A673 (cell line): ENCODE data around the gene TFF1. TPM values are rescaled to one million over a fixed set of nuclear protein-coding genes. Genes with fewer than 3 reads are reported as not detected.

Source experiments
- BruUV-seq: library from RNA; stranded (reverse); fragments of 400-500 nt; replicated peaks from 2 replicates; lab custom pipeline; 2021; lab: Mats Ljungman, UMichigan
- CTCF ChIA-PET: fragments of 300-600 bp; sonication (Branson Sonifier 250); formaldehyde crosslinking; loops from one replicate; lab custom pipeline; 2022; ENCODE audit warnings: antibody characterized with exemption; lab: Charles Lee
- POLR2A ChIA-PET: fragments of 300-600 bp; sonication (Branson Sonifier 250); formaldehyde crosslinking; loops from one replicate; lab custom pipeline; 2022; ENCODE audit warnings: antibody characterized with exemption; ENCODE audit not compliant: low non-redundant PET; lab: Charles Lee
- DNase-seq: peaks from one replicate; pipeline ENCODE4 v3.0.0-alpha.2; 2015; ENCODE audit warnings: low spot score
- H3K27ac ChIP-seq: fragments of 200-600 bp; sonication (generic); 2 replicates; pipeline ENCODE4 v1.5.1; 2016; ENCODE audit warnings: mixed run types, low read depth, mild to moderate bottlenecking, mixed read lengths, antibody characterized with exemption, low read length; ENCODE audit not compliant: poor library complexity, severe bottlenecking
- H3K27me3 ChIP-seq: fragments of 200-600 bp; sonication (generic); replicated peaks from 2 replicates; pipeline ENCODE4 v1.6.1; 2017; ENCODE audit warnings: mixed run types, low read depth, mild to moderate bottlenecking, mixed read lengths, antibody characterized with exemption, low read length; ENCODE audit not compliant: insufficient read depth, poor library complexity
- H3K36me3 ChIP-seq: fragments of 200-600 bp; sonication (generic); 2 replicates; pipeline ENCODE4 v1.6.1; 2016; ENCODE audit warnings: mixed run types, mild to moderate bottlenecking, mixed read lengths, antibody characterized with exemption, low read length; ENCODE audit not compliant: insufficient read depth, poor library complexity, severe bottlenecking
- H3K4me1 ChIP-seq: fragments of 200-600 bp; sonication (generic); 2 replicates; pipeline ENCODE4 v1.6.1; 2017; ENCODE audit warnings: mixed run types, mild to moderate bottlenecking, mixed read lengths, antibody characterized with exemption, low read length; ENCODE audit not compliant: insufficient read depth, poor library complexity, severe bottlenecking
- H3K4me3 ChIP-seq: fragments of 200-600 bp; sonication (generic); 2 replicates; pipeline ENCODE4 v1.5.1; 2016; ENCODE audit warnings: low read depth, mixed run types, mild to moderate bottlenecking, mixed read lengths, low read length; ENCODE audit not compliant: poor library complexity, severe bottlenecking
- H3K9me3 ChIP-seq: fragments of 200-600 bp; sonication (generic); 2 replicates; pipeline ENCODE4 v1.6.1; 2016; ENCODE audit warnings: mixed run types, low read depth, mild to moderate bottlenecking, mixed read lengths, antibody characterized with exemption, low read length; ENCODE audit not compliant: poor library complexity, severe bottlenecking
- EZH2 ChIP-seq: fragments of 200-600 bp; sonication (generic); IDR thresholded peaks from 2 replicates; pipeline ENCODE4 v1.6.1; 2017; ENCODE audit warnings: borderline replicate concordance, low read depth, mild to moderate bottlenecking, mixed read lengths, antibody characterized with exemption, low read length; ENCODE audit not compliant: poor library complexity, severe bottlenecking
- intact Hi-C: fragments of 100-400 bp; cut with micrococcal nuclease; formaldehyde crosslinking; loops from one replicate; pipeline ENCODE4 v1.10.0; 2022; ENCODE audit not compliant: unreplicated experiment
- total RNA-seq: library from RNA; stranded (reverse); gene quantifications from 2 replicates; pipeline ENCODE4 v1.2.3, GENCODE V29; 2021
- TF ChIP-seq, protein P1 (sequence below): fragments of 300-800, 200-600 bp; sonication (generic); conservative IDR thresholded peaks from 2 replicates; pipeline ENCODE4 v1.5.1; 2017; ENCODE audit warnings: low read depth, mild to moderate bottlenecking, antibody characterized with exemption, low read length, moderate library complexity, mixed read lengths

The TFF1 gene
- total RNA-seq, 1 experiment from 2014 or later = not detected

DNA sequence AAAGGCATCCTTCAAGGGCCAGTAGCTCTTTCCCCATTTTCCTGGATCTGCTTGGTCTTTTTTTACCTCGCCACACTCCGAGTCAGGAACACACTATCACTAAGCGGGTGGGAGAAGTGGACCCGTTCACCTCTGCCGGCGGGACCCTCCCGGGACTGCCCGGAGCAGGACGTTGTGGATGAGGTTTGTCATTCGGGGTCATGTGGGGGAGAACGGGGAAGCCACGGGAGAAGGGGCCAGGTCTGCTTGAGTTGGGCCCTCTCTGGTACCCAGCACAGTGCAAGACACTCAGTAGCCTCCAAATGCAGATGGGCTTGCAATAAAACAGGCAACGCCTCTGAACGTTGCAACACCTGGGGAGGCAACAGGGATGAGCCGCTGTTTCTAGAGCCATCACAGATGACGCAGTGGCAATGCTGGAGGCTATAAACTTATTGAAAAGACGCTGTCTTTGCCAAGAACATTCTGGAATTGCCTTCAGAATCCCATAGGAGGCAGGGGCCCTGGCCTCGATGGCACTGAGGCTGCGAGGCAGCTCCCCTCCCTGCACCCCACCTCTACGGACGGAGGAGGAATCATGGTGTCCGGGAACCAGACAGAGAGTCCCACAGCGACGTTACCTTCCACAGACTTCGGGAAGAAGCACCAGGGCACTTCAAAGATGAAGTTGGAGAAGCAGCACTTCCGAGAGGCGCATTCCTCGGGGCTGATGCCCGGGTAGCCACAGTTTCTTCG lies 19.3 kb downstream of the TFF1 start:
- no peak overlapping the region for H3K27ac ChIP-seq
- TF ChIP-seq, protein P1, sequence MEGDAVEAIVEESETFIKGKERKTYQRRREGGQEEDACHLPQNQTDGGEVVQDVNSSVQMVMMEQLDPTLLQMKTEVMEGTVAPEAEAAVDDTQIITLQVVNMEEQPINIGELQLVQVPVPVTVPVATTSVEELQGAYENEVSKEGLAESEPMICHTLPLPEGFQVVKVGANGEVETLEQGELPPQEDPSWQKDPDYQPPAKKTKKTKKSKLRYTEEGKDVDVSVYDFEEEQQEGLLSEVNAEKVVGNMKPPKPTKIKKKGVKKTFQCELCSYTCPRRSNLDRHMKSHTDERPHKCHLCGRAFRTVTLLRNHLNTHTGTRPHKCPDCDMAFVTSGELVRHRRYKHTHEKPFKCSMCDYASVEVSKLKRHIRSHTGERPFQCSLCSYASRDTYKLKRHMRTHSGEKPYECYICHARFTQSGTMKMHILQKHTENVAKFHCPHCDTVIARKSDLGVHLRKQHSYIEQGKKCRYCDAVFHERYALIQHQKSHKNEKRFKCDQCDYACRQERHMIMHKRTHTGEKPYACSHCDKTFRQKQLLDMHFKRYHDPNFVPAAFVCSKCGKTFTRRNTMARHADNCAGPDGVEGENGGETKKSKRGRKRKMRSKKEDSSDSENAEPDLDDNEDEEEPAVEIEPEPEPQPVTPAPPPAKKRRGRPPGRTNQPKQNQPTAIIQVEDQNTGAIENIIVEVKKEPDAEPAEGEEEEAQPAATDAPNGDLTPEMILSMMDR = no peak
- no peak for TF ChIP-seq EZH2
- ChIA-PET POLR2A (no interaction called here), CTCF (no interaction called here)
- BruUV-seq = no TSS peak
- intact Hi-C loops = no loop called here
- no peak for DNase-seq
- no peaks in the 10 kb centered on the region for H3K9me3 ChIP-seq
- no peaks in the 10 kb centered on the region for H3K4me1 ChIP-seq
- H3K4me3 ChIP-seq = no peak overlapping the region
- no peaks in the 10 kb centered on the region for H3K27me3 ChIP-seq
- H3K36me3 ChIP-seq = no peaks in the 10 kb centered on the region

DNA sequence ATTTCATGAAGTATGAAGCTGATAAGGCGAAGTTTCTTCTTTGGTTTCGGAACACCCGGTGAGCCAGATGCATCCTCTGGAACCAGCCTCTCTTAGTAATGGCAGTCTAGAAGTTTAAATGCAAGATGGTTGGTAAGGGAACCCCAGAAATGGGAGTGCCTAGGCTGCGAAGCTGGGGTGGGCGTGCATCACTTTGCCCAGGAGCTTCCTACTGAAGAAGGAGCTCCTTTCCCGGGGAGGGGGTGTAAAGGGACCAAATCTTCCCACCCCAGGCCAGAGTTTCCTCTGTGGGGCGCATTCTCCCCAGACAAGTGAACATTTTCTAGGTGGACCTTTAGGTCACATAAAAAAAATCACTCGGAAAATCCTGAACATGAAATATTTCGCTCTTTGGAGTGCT lies 19.9 kb downstream of the TFF1 start:
- no TSS peak for BruUV-seq
- no peak for DNase-seq
- ChIA-PET CTCF (no interaction called here), POLR2A (no interaction called here)
- intact Hi-C loops = no loop called here
- no peaks in the 10 kb centered on the region for H3K27me3 ChIP-seq
- TF ChIP-seq EZH2 = no peak
- TF ChIP-seq, protein P1 = no peak
- no peaks in the 10 kb centered on the region for H3K9me3 ChIP-seq
- H3K4me3 ChIP-seq = no peak overlapping the region
- H3K4me1 ChIP-seq = no peaks in the 10 kb centered on the region
- no peak overlapping the region for H3K27ac ChIP-seq
- H3K36me3 ChIP-seq = no peaks in the 10 kb centered on the region

DNA sequence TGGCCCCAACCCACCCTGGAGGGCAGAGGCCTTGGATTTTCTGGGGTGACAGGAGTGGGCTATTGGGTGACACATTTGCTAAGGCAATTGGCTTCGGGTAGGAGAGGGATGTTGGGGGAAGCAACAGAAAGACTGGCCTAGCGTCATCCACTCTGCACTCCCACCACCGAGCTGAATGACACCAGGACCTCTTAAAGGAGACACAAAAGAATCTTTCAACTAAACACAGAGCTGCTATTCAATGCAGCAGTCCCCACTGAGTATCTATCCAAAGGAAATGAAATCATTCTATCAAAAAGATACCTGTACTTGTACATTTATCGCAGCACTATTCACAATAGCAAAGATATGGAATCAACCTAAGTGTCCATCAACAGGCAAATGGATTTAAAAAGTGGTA lies 21.7 kb downstream of the TFF1 start:
- ChIA-PET POLR2A (no interaction called here), CTCF (no interaction called here)
- H3K36me3 ChIP-seq = no peaks in the 10 kb centered on the region
- no peak for DNase-seq
- H3K9me3 ChIP-seq = no peaks in the 10 kb centered on the region
- no peak for TF ChIP-seq EZH2
- TF ChIP-seq, protein P1 = no peak
- no peaks in the 10 kb centered on the region for H3K4me1 ChIP-seq
- intact Hi-C loops = no loop called here
- H3K27ac ChIP-seq = no peak overlapping the region
- H3K27me3 ChIP-seq = no peaks in the 10 kb centered on the region
- no peak overlapping the region for H3K4me3 ChIP-seq
- no TSS peak for BruUV-seq
